HEK293 (cell line): ENCODE results near the gene ADRB2.

Source experiments
- CTCF ChIA-PET: fragments of 350-600 bp; formaldehyde crosslinking; extraction: SDS; loops from one replicate; lab custom pipeline; 2021; ENCODE audit warnings: antibody characterized with exemption; lab: Yijun Ruan, JAX
- POLR2A ChIA-PET: fragments of 300-600 bp; formaldehyde crosslinking; extraction: SDS; loops from one replicate; lab custom pipeline; 2020; ENCODE audit warnings: antibody characterized with exemption, inconsistent platforms; lab: Yijun Ruan, JAX
- H3K27ac ChIP-seq: fragments of 200-500 bp; sonication (Bioruptor generic); 2 replicates; pipeline ENCODE4 v1.5.1; 2014; ENCODE audit warnings: low read depth, low read length, control low read depth, inconsistent platforms; ENCODE audit errors: extremely low read depth
- H3K36me3 ChIP-seq, 2 experiments: fragments of 200-500 bp in 1 of 2; sonication (Bioruptor generic) in 1 of 2; 1 replicate in 1 of 2; 2 replicates in 1 of 2; pipeline ENCODE4 v1.5.1; 2014 to 2017; ENCODE audit warnings: inconsistent platforms in 2 of 2, low read length in 2 of 2; ENCODE audit not compliant: control insufficient read depth in 2 of 2, insufficient read depth in 1 of 2
- H3K4me1 ChIP-seq: fragments of 200-500 bp; sonication (Bioruptor generic); 2 replicates; pipeline ENCODE4 v1.5.1; 2014; ENCODE audit warnings: mild to moderate bottlenecking, low read length, inconsistent platforms; ENCODE audit not compliant: control insufficient read depth, insufficient read depth
- H3K4me3 ChIP-seq: 2 replicates; pipeline ENCODE4 v1.5.1; 2011; ENCODE audit warnings: low read depth, mild to moderate bottlenecking, control low read depth, low read length, moderate library complexity
- H3K9me3 ChIP-seq: fragments of 200-500 bp; sonication (Bioruptor generic); 2 replicates; pipeline ENCODE4 v1.5.1; 2014; ENCODE audit warnings: low read depth, low read length, inconsistent platforms; ENCODE audit not compliant: control insufficient read depth, insufficient read depth
- YY1 ChIP-seq: fragments of 450-650 bp; formaldehyde crosslinking; IDR thresholded peaks from 2 replicates; pipeline ENCODE4 v1.5.1; 2018; ENCODE audit warnings: missing biosample characterization, missing genetic modification characterization
- YY2 ChIP-seq: fragments of 450-650 bp; formaldehyde crosslinking; IDR thresholded peaks from 2 replicates; pipeline ENCODE4 v1.5.1; 2016; ENCODE audit warnings: missing biosample characterization, missing genetic modification characterization
- ZBTB10 ChIP-seq: fragments of 450-650 bp; formaldehyde crosslinking; IDR thresholded peaks from 2 replicates; pipeline ENCODE4 v1.5.1; 2016; ENCODE audit warnings: missing biosample characterization, missing genetic modification characterization
- ZBTB20 ChIP-seq: fragments of 450-650 bp; formaldehyde crosslinking; IDR thresholded peaks from 2 replicates; pipeline ENCODE4 v1.5.1; 2016; ENCODE audit warnings: missing biosample characterization, missing genetic modification characterization
- ZBTB44 ChIP-seq: fragments of 450-650 bp; IDR thresholded peaks from 2 replicates; pipeline ENCODE4 v1.5.1; 2018; ENCODE audit warnings: missing biosample characterization, mild to moderate bottlenecking, missing genetic modification characterization
- ZBTB8A ChIP-seq: fragments of 450-650 bp; formaldehyde crosslinking; IDR thresholded peaks from 2 replicates; pipeline ENCODE4 v1.5.1; 2016; ENCODE audit warnings: missing biosample characterization, missing genetic modification characterization
- ZIC2 ChIP-seq: fragments of 450-650 bp; formaldehyde crosslinking; IDR thresholded peaks from 2 replicates; pipeline ENCODE4 v1.5.1; 2016; ENCODE audit warnings: missing biosample characterization, missing genetic modification characterization
- ZNF10 ChIP-seq: fragments of 450-650 bp; formaldehyde crosslinking; IDR thresholded peaks from 2 replicates; pipeline ENCODE4 v1.5.1; 2017; ENCODE audit warnings: missing biosample characterization, missing genetic modification characterization
- ZNF169 ChIP-seq: fragments of 450-650 bp; formaldehyde crosslinking; IDR thresholded peaks from 2 replicates; pipeline ENCODE4 v1.5.1; 2016; ENCODE audit warnings: missing biosample characterization, missing genetic modification characterization
- ZNF266 ChIP-seq: fragments of 450-650 bp; formaldehyde crosslinking; IDR thresholded peaks from 2 replicates; pipeline ENCODE4 v1.5.1; 2016; ENCODE audit warnings: missing biosample characterization, missing genetic modification characterization, low read depth
- ZNF280D ChIP-seq: fragments of 450-650 bp; formaldehyde crosslinking; IDR thresholded peaks from 2 replicates; pipeline ENCODE4 v1.5.1; 2016; ENCODE audit warnings: missing biosample characterization, missing genetic modification characterization
- ZNF311 ChIP-seq: fragments of 450-650 bp; formaldehyde crosslinking; IDR thresholded peaks from 2 replicates; pipeline ENCODE4 v1.5.1; 2017; ENCODE audit warnings: missing biosample characterization, missing genetic modification characterization, borderline replicate concordance
- ZNF350 ChIP-seq: fragments of 450-650 bp; formaldehyde crosslinking; IDR thresholded peaks from 2 replicates; pipeline ENCODE4 v1.5.0; 2017; ENCODE audit warnings: missing biosample characterization, mild to moderate bottlenecking, missing genetic modification characterization
- ZNF354C ChIP-seq: fragments of 450-650 bp; formaldehyde crosslinking; IDR thresholded peaks from 2 replicates; pipeline ENCODE4 v1.5.1; 2016; ENCODE audit warnings: missing biosample characterization, missing genetic modification characterization, low read depth, borderline replicate concordance
- ZNF416 ChIP-seq: fragments of 450-650 bp; formaldehyde crosslinking; IDR thresholded peaks from 2 replicates; pipeline ENCODE4 v1.5.1; 2016; ENCODE audit warnings: missing biosample characterization, missing genetic modification characterization
- ZNF510 ChIP-seq: fragments of 450-650 bp; formaldehyde crosslinking; IDR thresholded peaks from 2 replicates; pipeline ENCODE4 v1.5.1; 2018; ENCODE audit warnings: mild to moderate bottlenecking, missing genetic modification characterization, missing biosample characterization; ENCODE audit not compliant: insufficient replicate concordance
- ZNF549 ChIP-seq: fragments of 450-650 bp; IDR thresholded peaks from 2 replicates; pipeline ENCODE4 v1.5.1; 2018; ENCODE audit warnings: missing biosample characterization, missing genetic modification characterization, mild to moderate bottlenecking, inconsistent platforms, moderate library complexity
- ZNF561 ChIP-seq: fragments of 450-650 bp; IDR thresholded peaks from 2 replicates; pipeline ENCODE4 v1.5.1; 2018; ENCODE audit warnings: missing biosample characterization, missing genetic modification characterization, borderline replicate concordance
- ZNF623 ChIP-seq: fragments of 450-650 bp; formaldehyde crosslinking; IDR thresholded peaks from 2 replicates; pipeline ENCODE4 v1.5.1; 2016; ENCODE audit warnings: missing biosample characterization, missing genetic modification characterization
- ZNF677 ChIP-seq: fragments of 450-650 bp; IDR thresholded peaks from 2 replicates; pipeline ENCODE4 v1.5.0; 2018; ENCODE audit warnings: missing biosample characterization, mild to moderate bottlenecking, missing genetic modification characterization, moderate library complexity

The ADRB2 gene

GRCh38 chr5:148786456-148786855 is 40.0 kb upstream of the ADRB2 start:
- Histone ChIP-seq H3K9me3 (no peaks in the 10 kb centered on the region), H3K27ac (no peak overlapping the region), H3K36me3 (no peaks in the 10 kb centered on the region), H3K4me3 (no peak overlapping the region), H3K4me1 (no peaks in the 10 kb centered on the region)
- POLR2A ChIA-PET, result no interaction called here
- CTCF ChIA-PET, result interaction anchor here (1.5 kb wide), 1 partner anchor 35 kb away, joined by 3 read pairs; no protein-coding TSS in a partner anchor
- TF ChIP-seq ZNF549 (tag by site-specific recombination) (no peak), ZIC2 (tag by site-specific recombination) (no peak), ZNF169 (tag by site-specific recombination) (no peak), ZNF266 (tag by site-specific recombination) (no peak), ZBTB10 (tag by site-specific recombination) (no peak), ZNF354C (tag by site-specific recombination) (no peak), ZNF416 (no peak), ZNF350 (tag by site-specific recombination) (no peak), YY1 (tag by site-specific recombination) (no peak), YY2 (no peak)
- TF ChIP-seq, all 188 proteins: peak for 0

GRCh38 chr5:148788636-148789035 is 37.8 kb upstream of the ADRB2 start:
- Histone ChIP-seq H3K36me3 (no peaks in the 10 kb centered on the region), H3K4me1 (no peaks in the 10 kb centered on the region)
- POLR2A ChIA-PET, result no interaction called here
- no peak for TF ChIP-seq ZNF311 (tag by site-specific recombination)
- TF ChIP-seq ZBTB20, result no peak
- no peak for TF ChIP-seq ZNF280D (tag by site-specific recombination)
- no peak for TF ChIP-seq ZNF677 (tag by site-specific recombination)
- TF ChIP-seq ZNF350 (tag by site-specific recombination), result no peak
- no peak for TF ChIP-seq ZNF416
- TF ChIP-seq ZNF623 (tag by site-specific recombination), result no peak
- no peak for TF ChIP-seq ZNF10 (tag by site-specific recombination)
- no peak for TF ChIP-seq ZBTB44 (tag by site-specific recombination)
- TF ChIP-seq ZNF561, result no peak
- no peak for TF ChIP-seq ZNF510 (tag by site-specific recombination)
- no peak for TF ChIP-seq ZBTB8A
- TF ChIP-seq, all 188 proteins: peak for 0
- H3K9me3 ChIP-seq, result no peaks in the 10 kb centered on the region
- no peak overlapping the region for H3K27ac ChIP-seq
- CTCF ChIA-PET, result interaction anchor here (0.7 to 3.2 kb wide), 6 partner anchors 15 to 326 kb away, joined by 3 to 9 read pairs (median 4); no protein-coding TSS in a partner anchor
- no peak overlapping the region for H3K4me3 ChIP-seq
